Fibroblast of villous mesenchyme (primary cell): ENCODE data around the gene KRT14. TPM values are rescaled to one million over a fixed set of nuclear protein-coding genes. Genes with fewer than 3 reads are reported as not detected.
"Not testable (repeated sequence)": the region's sequence is repeated elsewhere in the genome, so short reads cannot be mapped to it uniquely, and the experiment has no call there.

Source experiments
- DNase-seq: peaks from one replicate; pipeline ENCODE4 v3.0.0-alpha.2; 2010; ENCODE audit warnings: low read depth
- H3K4me3 ChIP-seq: 2 replicates; pipeline ENCODE4 v1.5.1; 2011; ENCODE audit warnings: low read depth, mild to moderate bottlenecking, low read length
- CTCF ChIP-seq: IDR thresholded peaks from 2 replicates; pipeline ENCODE4 v1.5.1; 2012; ENCODE audit warnings: low read depth, mild to moderate bottlenecking, low read length; ENCODE audit not compliant: insufficient read depth
- total RNA-seq: library from RNA; depleted of rRNA; stranded (reverse); fragments of >200 nt; gene quantifications from 2 replicates; pipeline ENCODE4 v1.2.3, GENCODE V29; 2012

Gene KRT14
- total RNA-seq, 1 donor: not detected

- DNase-seq: no peak
- no peak overlapping the region for H3K4me3 ChIP-seq
- TF ChIP-seq CTCF: no peak
Measured at GRCh38 chr17:41631025-41631897, 44.6 kb upstream of the KRT14 start.

DNA sequence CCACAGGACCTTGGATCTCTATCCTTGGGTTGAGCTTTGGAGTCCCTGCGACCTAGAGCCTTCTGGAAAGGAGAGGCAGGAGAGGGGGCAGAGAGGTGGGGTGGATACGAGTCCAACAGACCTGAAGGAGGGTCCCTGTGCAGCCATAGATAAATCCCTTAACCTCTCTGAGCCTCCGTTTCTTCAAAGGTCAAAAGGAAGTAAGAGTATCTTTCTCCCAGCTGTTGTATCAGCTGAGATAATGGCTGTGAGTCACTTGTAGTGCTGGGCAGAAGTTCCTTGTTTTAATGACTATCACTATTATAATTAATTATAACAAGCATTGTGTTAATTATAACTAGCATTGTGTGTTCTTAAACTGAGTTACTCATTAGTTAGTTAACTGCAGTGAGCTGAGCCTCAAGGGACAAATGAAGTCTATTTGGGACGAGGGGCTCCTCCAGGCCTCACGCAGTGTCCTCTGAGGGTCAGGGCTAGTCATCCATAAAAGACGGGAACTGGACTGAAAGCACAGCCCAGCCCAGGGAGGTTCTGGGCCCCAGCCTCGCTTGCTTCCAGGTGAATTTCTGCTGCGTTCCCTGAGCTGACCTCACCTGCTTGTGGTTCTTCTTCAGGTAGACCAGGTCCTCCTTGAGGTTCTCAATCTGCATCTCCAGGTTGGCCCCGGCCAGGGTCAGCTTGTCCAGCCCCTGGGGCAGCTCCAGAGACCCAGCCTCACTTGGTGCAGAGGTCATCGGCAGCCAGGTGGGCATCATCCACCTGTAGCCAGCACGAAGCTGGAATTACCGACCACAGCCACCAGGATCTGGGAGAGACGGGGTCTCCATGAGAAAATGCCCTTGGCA, 43.4 kb upstream of the KRT14 start:
- H3K4me3 ChIP-seq: no peak overlapping the region
- no peak for TF ChIP-seq CTCF
- no peak for DNase-seq

GRCh38 chr17:41629316-41629715, 42.6 kb upstream of the KRT14 start:
- no peak for DNase-seq
- no peak for TF ChIP-seq CTCF
- no peak overlapping the region for H3K4me3 ChIP-seq

GRCh38 chr17:41628621-41629255, 42.0 kb upstream of the KRT14 start:
- DNase-seq, H3K4me3 ChIP-seq: not testable (repeated sequence)

- not testable (repeated sequence) for DNase-seq, H3K4me3 ChIP-seq
Measured at GRCh38 chr17:41628073-41628370, 41.3 kb upstream of the KRT14 start.

DNA sequence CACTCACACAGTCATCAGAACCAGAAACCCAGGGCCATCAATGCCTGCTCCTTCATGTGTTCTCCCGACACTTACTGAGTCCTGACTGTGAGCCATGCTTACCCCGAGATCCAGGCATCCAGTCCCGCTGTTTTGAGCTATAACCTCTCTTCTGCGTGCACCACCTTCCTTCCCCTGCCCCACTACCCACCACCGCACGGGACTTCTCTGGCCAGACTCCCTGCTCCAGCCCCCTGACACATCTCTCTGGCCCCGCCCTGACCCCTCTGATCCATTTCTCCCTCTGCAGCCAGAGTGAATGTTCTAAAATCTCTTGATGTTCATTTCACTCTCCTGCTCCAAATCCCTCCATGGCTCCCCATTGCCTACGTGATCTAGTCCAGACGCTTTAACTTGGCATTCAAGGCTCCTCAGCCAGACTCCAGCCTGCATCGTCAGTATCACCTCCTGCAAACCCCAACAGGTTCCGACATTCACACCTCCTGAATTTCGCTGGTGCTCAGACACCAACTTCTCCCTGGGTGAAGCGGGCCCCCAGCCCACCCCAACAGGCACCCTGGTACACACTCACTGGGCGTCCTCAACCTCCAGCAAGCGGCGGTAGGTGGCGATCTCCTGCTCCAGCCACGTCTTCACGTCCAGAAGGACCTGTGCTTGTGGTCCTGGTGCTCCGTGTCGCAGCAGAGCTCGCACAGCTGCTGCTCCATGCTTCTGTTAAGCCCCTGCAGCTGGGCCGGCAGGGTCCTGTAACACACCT, 40.8 kb upstream of the KRT14 start:
- no peak for TF ChIP-seq CTCF
- no peak for DNase-seq
- H3K4me3 ChIP-seq: no peak overlapping the region

DNA sequence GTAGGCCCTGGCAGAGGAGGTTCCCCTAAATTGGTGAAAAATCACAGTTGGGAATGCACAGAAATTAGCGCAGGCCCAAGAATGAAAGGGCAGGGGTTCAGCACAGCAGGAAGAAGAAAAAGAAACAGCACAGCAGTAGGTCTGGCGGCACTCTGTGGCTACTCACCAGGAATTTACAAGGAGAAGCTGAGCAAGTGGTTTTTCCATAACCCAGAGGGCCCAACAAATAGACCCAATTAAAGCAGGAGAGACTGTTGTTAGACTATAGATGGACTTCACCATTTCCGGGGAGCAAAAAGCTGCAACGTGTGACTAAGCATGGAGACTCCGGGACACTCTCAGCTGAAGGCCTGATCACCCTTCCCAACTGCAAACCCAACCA, 40.2 kb upstream of the KRT14 start:
- H3K4me3 ChIP-seq, DNase-seq: not testable (repeated sequence)

DNA sequence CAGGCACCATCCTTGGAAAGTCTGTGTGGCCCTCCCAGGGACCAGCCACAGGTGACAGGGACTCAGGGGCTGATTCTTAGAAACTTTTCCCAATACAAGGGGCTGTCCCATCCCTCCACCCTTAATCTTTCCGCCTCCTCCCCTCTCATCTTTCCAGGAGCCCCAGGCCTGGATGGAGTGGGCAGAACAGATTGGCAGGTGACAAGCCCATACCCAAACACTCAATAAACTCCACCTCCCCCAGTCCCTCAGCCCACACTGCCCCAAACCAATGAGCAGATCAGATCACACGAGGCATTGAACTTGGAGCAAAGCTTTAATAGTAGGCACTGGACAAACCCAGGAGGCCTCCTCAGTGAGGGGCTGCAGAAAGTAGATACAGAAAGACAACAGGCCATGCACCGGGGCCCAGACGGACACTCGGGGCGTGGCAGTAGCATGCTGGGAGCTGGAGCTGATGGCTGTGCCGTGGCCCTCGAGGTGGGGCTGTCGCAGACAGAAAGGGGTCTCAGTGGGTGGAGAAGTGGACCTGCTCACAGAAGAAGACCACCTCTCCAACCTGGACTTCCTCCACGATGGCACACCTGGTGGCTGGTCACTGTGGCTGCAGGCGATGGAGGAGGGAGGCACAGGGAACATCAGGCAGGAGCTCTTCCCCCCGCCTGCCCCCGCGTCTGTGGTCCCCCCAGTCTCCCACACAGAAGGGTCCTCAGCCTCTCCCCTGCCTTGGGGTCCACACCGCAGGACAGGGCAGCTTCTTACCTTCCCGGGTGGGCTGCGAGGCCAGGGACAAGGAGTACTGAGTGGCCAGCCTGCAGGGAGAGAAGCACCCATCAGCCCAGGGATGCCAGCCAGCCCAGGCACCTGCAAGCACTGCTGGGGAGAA, 39.6 kb upstream of the KRT14 start:
- not testable (repeated sequence) for H3K4me3 ChIP-seq

More for the DNA sequence above, 39.6 kb upstream of the KRT14 start:
- not testable (repeated sequence) for DNase-seq
